Muscle of leg (tissue), 11 donors: ENCODE measurements around the gene YWHAG. TPM values are rescaled to one million over a fixed set of nuclear protein-coding genes. Genes with fewer than 3 reads are reported as not detected.

Experiments
- DNase-seq: peaks from one replicate; pipeline ENCODE4 v3.0.0; 2013
- H3K27ac ChIP-seq: one replicate; pipeline ENCODE4 v1.5.1; 2013; ENCODE audit warnings: mild to moderate bottlenecking, low read length, control low read depth
- H3K27me3 ChIP-seq: one replicate; pipeline ENCODE4 v1.6.1; 2013; ENCODE audit warnings: low read length; ENCODE audit not compliant: control insufficient read depth, insufficient read depth
- H3K36me3 ChIP-seq: one replicate; pipeline ENCODE4 v1.6.1; 2013; ENCODE audit warnings: low read length; ENCODE audit not compliant: control insufficient read depth, insufficient read depth
- H3K4me1 ChIP-seq: one replicate; pipeline ENCODE4 v1.6.1; 2013; ENCODE audit warnings: low read length; ENCODE audit not compliant: control insufficient read depth, insufficient read depth
- H3K4me3 ChIP-seq: one replicate; pipeline ENCODE4 v1.5.1; 2013; ENCODE audit warnings: low read length, control low read depth
- H3K9me3 ChIP-seq: replicated peaks from 2 replicates; pipeline ENCODE4 v1.6.1; 2013; ENCODE audit warnings: low read depth, low read length; ENCODE audit not compliant: control insufficient read depth
- WGBS: methylation state at CpG from one replicate; pipeline ENCODE4 v1.1.5; 2013; ENCODE audit warnings: missing lambda C conversion rate; ENCODE audit not compliant: insufficient coverage; 5-methylcytosine and 5-hydroxymethylcytosine counted together
- polyA plus RNA-seq, 8 donors: library from polyadenylated mRNA; unstranded; fragments of 120-200 nt; gene quantifications; one replicate each; pipeline versions ENCODE4 v1.2.1 to v1.2.3, GENCODE V29; 2013; ENCODE audit warnings: inconsistent platforms in 1 of 8, low replicate concordance in 1 of 8; ENCODE audit not compliant: insufficient read length in 8 of 8, insufficient read depth in 1 of 8
- total RNA-seq: library from RNA; stranded (reverse); fragments of 120-200 nt; gene quantifications from one replicate; pipeline ENCODE4 v1.2.4, GENCODE V29; 2013

YWHAG gene
- total and polyA plus RNA-seq, 9 donors: 35.9 to 187 (median 170) TPM

GRCh38 chr7:76353744-76354143 is 5.0 kb downstream of the YWHAG start:
- H3K36me3 ChIP-seq: peaks cover 24% of the 10 kb centered on the region
- H3K4me1 ChIP-seq: peaks cover 10% of the 10 kb centered on the region
- no peaks in the 10 kb centered on the region for H3K9me3 ChIP-seq
- H3K27me3 ChIP-seq: no peaks in the 10 kb centered on the region
- 96% methylated on average over 3 of the region's 5 CpGs for WGBS
- H3K27ac ChIP-seq: no peak overlapping the region
- DNase-seq: no peak
- no peak overlapping the region for H3K4me3 ChIP-seq

- Histone ChIP-seq H3K36me3 (peaks cover 30% of the 10 kb centered on the region), H3K4me3 (no peak overlapping the region), H3K27ac (peak overlapping the region; percentile 87), H3K9me3 (no peaks in the 10 kb centered on the region), H3K27me3 (no peaks in the 10 kb centered on the region), H3K4me1 (peaks cover 10% of the 10 kb centered on the region)
- peak; percentile 72 for DNase-seq
- 51% methylated on average over 3 of the region's 6 CpGs for WGBS
These were observed 6.6 kb downstream of the YWHAG start for GRCh38 chr7:76352193-76352592.

GRCh38 chr7:76351372-76351771 is 7.4 kb downstream of the YWHAG start:
- H3K4me3 ChIP-seq: no peak overlapping the region
- H3K9me3 ChIP-seq: no peaks in the 10 kb centered on the region
- 81% methylated on average over 3 of the region's 7 CpGs for WGBS
- peaks cover 13% of the 10 kb centered on the region for H3K4me1 ChIP-seq
- DNase-seq: no peak
- H3K27me3 ChIP-seq: no peaks in the 10 kb centered on the region
- peaks cover 34% of the 10 kb centered on the region for H3K36me3 ChIP-seq
- peak overlapping the region; percentile 87 for H3K27ac ChIP-seq

GRCh38 chr7:76349313-76349885 is 9.4 kb downstream of the YWHAG start:
- Histone ChIP-seq H3K27me3 (no peaks in the 10 kb centered on the region), H3K4me1 (peaks cover 25% of the 10 kb centered on the region), H3K4me3 (no peak overlapping the region), H3K9me3 (no peaks in the 10 kb centered on the region), H3K36me3 (peaks cover 53% of the 10 kb centered on the region), H3K27ac (no peak overlapping the region)
- DNase-seq: no peak
- 100% methylated on average over 2 of the region's 8 CpGs for WGBS

GRCh38 chr7:76347710-76348109 is 11.1 kb downstream of the YWHAG start:
- H3K9me3 ChIP-seq: no peaks in the 10 kb centered on the region
- H3K4me1 ChIP-seq: peaks cover 25% of the 10 kb centered on the region
- peaks cover 67% of the 10 kb centered on the region for H3K36me3 ChIP-seq
- no peak for DNase-seq
- H3K27ac ChIP-seq: peak overlapping the region; percentile 89
- 80% methylated on average over 1 of the region's 5 CpGs for WGBS
- H3K27me3 ChIP-seq: no peaks in the 10 kb centered on the region
- no peak overlapping the region for H3K4me3 ChIP-seq

- Histone ChIP-seq H3K4me3 (no peak overlapping the region), H3K27me3 (no peaks in the 10 kb centered on the region), H3K27ac (peak overlapping the region; percentile 89), H3K36me3 (peaks cover 67% of the 10 kb centered on the region), H3K9me3 (no peaks in the 10 kb centered on the region), H3K4me1 (peaks cover 23% of the 10 kb centered on the region)
- WGBS: 88% methylated on average over 8 of the region's 8 CpGs
- DNase-seq: peak; percentile 37
These were observed 12.0 kb downstream of the YWHAG start for GRCh38 chr7:76346778-76347177.

GRCh38 chr7:76346097-76346496 is 12.7 kb downstream of the YWHAG start:
- Histone ChIP-seq H3K27me3 (no peaks in the 10 kb centered on the region), H3K4me3 (no peak overlapping the region), H3K9me3 (no peaks in the 10 kb centered on the region), H3K4me1 (peaks cover 19% of the 10 kb centered on the region), H3K27ac (peak overlapping the region; percentile 89), H3K36me3 (peaks cover 63% of the 10 kb centered on the region)
- peak; percentile 60 for DNase-seq
- WGBS: 76% methylated on average over 5 of the region's 6 CpGs

- peaks cover 56% of the 10 kb centered on the region for H3K36me3 ChIP-seq
- no peaks in the 10 kb centered on the region for H3K9me3 ChIP-seq
- H3K27me3 ChIP-seq: no peaks in the 10 kb centered on the region
- no peak for DNase-seq
- H3K4me3 ChIP-seq: no peak overlapping the region
- H3K4me1 ChIP-seq: peaks cover 21% of the 10 kb centered on the region
- H3K27ac ChIP-seq: no peak overlapping the region
- WGBS: 100% methylated on average over 1 of the region's 6 CpGs
These were observed 14.9 kb downstream of the YWHAG start for GRCh38 chr7:76343931-76344321.

- Histone ChIP-seq H3K4me1 (peaks cover 21% of the 10 kb centered on the region), H3K27me3 (no peaks in the 10 kb centered on the region), H3K36me3 (peaks cover 54% of the 10 kb centered on the region), H3K4me3 (no peak overlapping the region), H3K9me3 (no peaks in the 10 kb centered on the region), H3K27ac (no peak overlapping the region)
- 86% methylated on average over 1 of the region's 6 CpGs for WGBS
- DNase-seq: no peak
These were observed 15.4 kb downstream of the YWHAG start for GRCh38 chr7:76343294-76343930.

- Histone ChIP-seq H3K36me3 (peaks cover 51% of the 10 kb centered on the region), H3K4me3 (no peak overlapping the region), H3K27me3 (no peaks in the 10 kb centered on the region), H3K4me1 (peaks cover 21% of the 10 kb centered on the region), H3K9me3 (no peaks in the 10 kb centered on the region), H3K27ac (no peak overlapping the region)
- 87% methylated on average over 3 of the region's 5 CpGs for WGBS
- DNase-seq: no peak
These were observed 16.6 kb downstream of the YWHAG start for GRCh38 chr7:76342222-76342621.
